ENCODE results near the gene E2F7.

Gene E2F7

GRCh38 chr12:77058740-77059139, 6.6 kb downstream of the E2F7 start:
- no peak overlapping the region for H3K4me3 ChIP-seq (replicated peaks; ENCODE audit: low read depth, low read length)
- TF ChIP-seq, protein P1, sequence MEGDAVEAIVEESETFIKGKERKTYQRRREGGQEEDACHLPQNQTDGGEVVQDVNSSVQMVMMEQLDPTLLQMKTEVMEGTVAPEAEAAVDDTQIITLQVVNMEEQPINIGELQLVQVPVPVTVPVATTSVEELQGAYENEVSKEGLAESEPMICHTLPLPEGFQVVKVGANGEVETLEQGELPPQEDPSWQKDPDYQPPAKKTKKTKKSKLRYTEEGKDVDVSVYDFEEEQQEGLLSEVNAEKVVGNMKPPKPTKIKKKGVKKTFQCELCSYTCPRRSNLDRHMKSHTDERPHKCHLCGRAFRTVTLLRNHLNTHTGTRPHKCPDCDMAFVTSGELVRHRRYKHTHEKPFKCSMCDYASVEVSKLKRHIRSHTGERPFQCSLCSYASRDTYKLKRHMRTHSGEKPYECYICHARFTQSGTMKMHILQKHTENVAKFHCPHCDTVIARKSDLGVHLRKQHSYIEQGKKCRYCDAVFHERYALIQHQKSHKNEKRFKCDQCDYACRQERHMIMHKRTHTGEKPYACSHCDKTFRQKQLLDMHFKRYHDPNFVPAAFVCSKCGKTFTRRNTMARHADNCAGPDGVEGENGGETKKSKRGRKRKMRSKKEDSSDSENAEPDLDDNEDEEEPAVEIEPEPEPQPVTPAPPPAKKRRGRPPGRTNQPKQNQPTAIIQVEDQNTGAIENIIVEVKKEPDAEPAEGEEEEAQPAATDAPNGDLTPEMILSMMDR (IDR thresholded peaks at IDR 0.05; ENCODE audit: low read depth, low read length, missing control alignments): no peak
- no peak for DNase-seq (ENCODE audit: extremely low read depth, low read depth)

- TF ChIP-seq, protein P1 (IDR thresholded peaks at IDR 0.05; ENCODE audit: low read depth, low read length, missing control alignments): no peak
- H3K4me3 ChIP-seq (replicated peaks; ENCODE audit: low read depth, low read length): no peak overlapping the region
- no peak for DNase-seq (ENCODE audit: extremely low read depth, low read depth)
These were observed 10.5 kb downstream of the E2F7 start for GRCh38 chr12:77054851-77055250.

- TF ChIP-seq, protein P1 (IDR thresholded peaks at IDR 0.05; ENCODE audit: low read depth, low read length, missing control alignments): no peak
- H3K4me3 ChIP-seq (replicated peaks; ENCODE audit: low read depth, low read length): no peak overlapping the region
- no peak for DNase-seq (ENCODE audit: extremely low read depth, low read depth)
These were observed 12.1 kb downstream of the E2F7 start for GRCh38 chr12:77053259-77053658.

GRCh38 chr12:77049767-77050353, 15.5 kb downstream of the E2F7 start:
- H3K4me3 ChIP-seq (replicated peaks; ENCODE audit: low read depth, low read length): no peak overlapping the region
- peak; percentile 59 for DNase-seq (ENCODE audit: extremely low read depth, low read depth)
- TF ChIP-seq, protein P1 (IDR thresholded peaks at IDR 0.05; ENCODE audit: low read depth, low read length, missing control alignments): peak; percentile 61

DNA sequence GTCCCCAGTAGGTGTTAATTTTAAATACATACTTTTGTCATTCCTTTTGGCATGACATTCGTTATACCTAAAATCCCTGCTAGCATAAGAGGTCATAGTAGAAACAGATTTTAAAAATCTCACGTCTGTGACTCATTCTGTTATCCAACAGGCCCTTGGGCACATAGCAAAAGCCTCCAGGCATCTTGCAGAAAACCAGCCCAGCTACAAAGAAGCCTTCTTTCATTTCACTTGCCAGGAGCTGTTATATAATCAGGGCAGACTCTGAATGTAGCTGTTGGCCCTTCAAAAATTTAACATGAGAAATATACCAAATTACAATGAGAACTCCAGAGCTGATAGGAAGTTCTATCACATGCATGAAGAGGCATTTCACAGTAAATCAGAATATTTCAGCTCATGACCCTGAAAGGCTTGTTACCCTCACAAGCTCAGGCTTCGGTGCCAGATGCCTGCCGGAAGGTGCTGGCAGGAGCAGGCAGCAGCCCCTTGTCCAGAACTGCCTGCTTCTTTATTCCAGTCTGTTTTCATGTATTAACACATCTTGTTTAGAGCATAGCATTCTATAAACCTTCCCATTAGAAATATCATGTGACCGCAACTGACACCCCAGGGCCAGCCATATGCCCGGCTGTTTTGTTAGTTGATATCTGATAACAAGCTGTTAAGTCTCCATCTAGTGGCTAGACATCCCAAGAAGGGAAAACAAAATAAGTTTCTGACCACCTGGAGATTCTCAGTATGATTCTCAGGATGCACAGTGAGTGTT, 17.8 kb downstream of the E2F7 start:
- no peak overlapping the region for H3K4me3 ChIP-seq (replicated peaks; ENCODE audit: low read depth, low read length)
- TF ChIP-seq, protein P1 (IDR thresholded peaks at IDR 0.05; ENCODE audit: low read depth, low read length, missing control alignments): no peak
- DNase-seq (ENCODE audit: extremely low read depth, low read depth): no peak

DNA sequence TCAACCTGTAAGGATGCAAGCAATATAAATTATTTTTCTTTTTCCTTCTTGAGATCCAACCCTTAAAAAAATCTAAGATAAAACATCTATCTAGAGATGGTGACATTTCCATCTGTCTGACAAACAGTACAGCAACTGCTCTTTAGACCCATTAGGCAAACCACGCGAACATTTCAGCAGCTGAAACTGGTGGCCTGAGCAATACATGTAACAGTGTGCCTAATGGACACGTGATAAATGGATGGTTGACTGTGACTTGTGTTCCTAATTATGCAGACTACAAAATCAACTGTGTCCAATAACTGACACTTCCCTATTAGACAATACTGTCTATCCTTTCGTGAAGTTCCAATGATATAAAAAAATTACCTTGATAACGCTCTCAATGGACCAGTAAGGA, 18.9 kb downstream of the E2F7 start:
- DNase-seq (ENCODE audit: extremely low read depth, low read depth): no peak
- no peak overlapping the region for H3K4me3 ChIP-seq (replicated peaks; ENCODE audit: low read depth, low read length)
- TF ChIP-seq, protein P1 (IDR thresholded peaks at IDR 0.05; ENCODE audit: low read depth, low read length, missing control alignments): no peak

All from HFF-Myc (cell line).